ENCODE measurements around the gene DPP10. TPM values are rescaled to one million over a fixed set of nuclear protein-coding genes. Genes with fewer than 3 reads are reported as not detected.

DPP10 gene
- total and polyA plus RNA-seq, 10 donors: 0.02 TPM; not detected in 9

- Histone ChIP-seq H3K27me3 (replicated peaks in 1 of 7) (no peaks in the 10 kb centered on the region), H3K9me3 (peaks cover 0 to 20% (median 5%) of the 10 kb centered on the region in 8 donors), H3K4me1 (no peaks in the 10 kb centered on the region), H3K27ac (no peak overlapping the region), H3K36me3 (no peaks in the 10 kb centered on the region), H3K4me3 (no peak overlapping the region)
- DNase-seq: no peak
- intact Hi-C loops (cut with DNase I; ENCODE audit: low total_unique reads): no loop called here
- TF ChIP-seq CTCF (IDR thresholded peaks at IDR 0.05 in 8 of 11, conservative IDR thresholded peaks at IDR 0.05 in 3 of 11): no peak
- no peak for TF ChIP-seq POLR2AphosphoS5 (IDR thresholded peaks at IDR 0.05)
- TF ChIP-seq POLR2A (IDR thresholded peaks at IDR 0.05): no peak
- WGBS, 5 donors: 86 to 90% (median 88%) methylated on average over 3 of the region's 3 CpGs
Observed at GRCh38 chr2:115807276-115807675, 1364.8 kb downstream of the DPP10 start.

- no peaks in the 10 kb centered on the region for H3K27me3 ChIP-seq (replicated peaks in 1 of 7)
- no peak for DNase-seq
- intact Hi-C loops (cut with DNase I; ENCODE audit: low total_unique reads): no loop called here
- H3K27ac ChIP-seq: no peak overlapping the region
- H3K4me1 ChIP-seq: no peaks in the 10 kb centered on the region
- peaks cover 0 to 27% (median 11%) of the 10 kb centered on the region in 8 donors for H3K9me3 ChIP-seq
- TF ChIP-seq POLR2AphosphoS5 (IDR thresholded peaks at IDR 0.05) (no peak), CTCF (IDR thresholded peaks at IDR 0.05 in 8 of 11, conservative IDR thresholded peaks at IDR 0.05 in 3 of 11) (no peak), POLR2A (IDR thresholded peaks at IDR 0.05) (no peak)
- no peak overlapping the region for H3K4me3 ChIP-seq
- no peaks in the 10 kb centered on the region for H3K36me3 ChIP-seq
- WGBS, 5 donors: 74 to 84% (median 76%) methylated on average over 1 of the region's 1 CpG
Observed at GRCh38 chr2:115825912-115826311, 1383.5 kb downstream of the DPP10 start.

- no peak for DNase-seq
- no peaks in the 10 kb centered on the region for H3K4me1 ChIP-seq
- H3K27ac ChIP-seq: no peak overlapping the region
- H3K27me3 ChIP-seq (replicated peaks in 1 of 7): no peaks in the 10 kb centered on the region
- TF ChIP-seq POLR2A (IDR thresholded peaks at IDR 0.05) (no peak), POLR2AphosphoS5 (IDR thresholded peaks at IDR 0.05) (no peak), CTCF (IDR thresholded peaks at IDR 0.05 in 8 of 11, conservative IDR thresholded peaks at IDR 0.05 in 3 of 11) (no peak)
- peaks cover 0 to 12% (median 0%) of the 10 kb centered on the region in 8 donors for H3K9me3 ChIP-seq
- 78 to 89% (median 81%) methylated on average over 5 of the region's 5 CpGs for WGBS, 5 donors
- intact Hi-C loops (cut with DNase I; ENCODE audit: low total_unique reads): no loop called here
- H3K4me3 ChIP-seq: no peak overlapping the region
- no peaks in the 10 kb centered on the region for H3K36me3 ChIP-seq
Observed at GRCh38 chr2:115833196-115833595, 1390.8 kb downstream of the DPP10 start.

GRCh38 chr2:115838539-115838938 is 1396.1 kb downstream of the DPP10 start:
- no peak overlapping the region for H3K27ac ChIP-seq
- H3K9me3 ChIP-seq: peaks cover 0 to 7% (median 0%) of the 10 kb centered on the region in 8 donors
- intact Hi-C loops (cut with DNase I; ENCODE audit: low total_unique reads): no loop called here
- H3K27me3 ChIP-seq (replicated peaks in 1 of 7): no peaks in the 10 kb centered on the region
- no peak overlapping the region for H3K4me3 ChIP-seq
- no peak for TF ChIP-seq POLR2A (IDR thresholded peaks at IDR 0.05)
- no peak for TF ChIP-seq CTCF (IDR thresholded peaks at IDR 0.05 in 8 of 11, conservative IDR thresholded peaks at IDR 0.05 in 3 of 11)
- TF ChIP-seq POLR2AphosphoS5 (IDR thresholded peaks at IDR 0.05): no peak
- 77 to 85% (median 80%) methylated on average over 2 of the region's 2 CpGs for WGBS, 5 donors
- DNase-seq: no peak
- H3K4me1 ChIP-seq: no peaks in the 10 kb centered on the region
- no peaks in the 10 kb centered on the region for H3K36me3 ChIP-seq
